Keratinocyte (primary cell): ENCODE measurements around the gene ZNF19. TPM values are rescaled to one million over a fixed set of nuclear protein-coding genes. Genes with fewer than 3 reads are reported as not detected.

ENCODE experiments used
- DNase-seq: peaks from one replicate; pipeline ENCODE4 v3.0.0-alpha.2; 2011; ENCODE audit warnings: low read depth, missing footprints, low spot score
- FAIRE-seq: peaks from 2 replicates; lab custom pipeline; 2011; peaks lifted over from hg19 to GRCh38; lab: Jason Lieb, UNC
- H2AFZ ChIP-seq: 2 replicates; pipeline ENCODE4 v1.6.0; 2012; ENCODE audit warnings: low read length, control low read depth, inconsistent platforms; ENCODE audit not compliant: control insufficient read depth
- H3K27ac ChIP-seq: 2 replicates; pipeline ENCODE4 v1.5.1; 2011; ENCODE audit warnings: low read length; ENCODE audit not compliant: control insufficient read depth, insufficient read depth
- H3K27me3 ChIP-seq: 3 replicates; pipeline ENCODE4 v1.6.0; 2011; ENCODE audit warnings: low read length; ENCODE audit not compliant: control insufficient read depth, insufficient read depth; ENCODE audit errors: extremely low read depth
- H3K36me3 ChIP-seq, 2 experiments: 2 replicates in 1 of 2; 3 replicates in 1 of 2; pipeline ENCODE4 v1.5.1; 2011; ENCODE audit warnings: low read length in 2 of 2, mild to moderate bottlenecking in 1 of 2; ENCODE audit not compliant: control insufficient read depth in 2 of 2, insufficient read depth in 2 of 2; ENCODE audit errors: extremely low read depth in 1 of 2
- H3K4me1 ChIP-seq: 3 replicates; pipeline ENCODE4 v1.5.1; 2011; ENCODE audit warnings: low read length; ENCODE audit not compliant: control insufficient read depth, insufficient read depth; ENCODE audit errors: extremely low read depth
- H3K4me2 ChIP-seq: 3 replicates; pipeline ENCODE4 v1.6.0; 2011; ENCODE audit warnings: low read depth, low read length; ENCODE audit not compliant: control insufficient read depth, insufficient read depth; ENCODE audit errors: extremely low read depth
- H3K4me3 ChIP-seq, 3 experiments: fragments of 200-600 bp in 1 of 3; sonication (generic) in 1 of 3; 2 replicates in 2 of 3; 3 replicates in 1 of 3; pipeline ENCODE4 v1.5.1; 2011 to 2016; ENCODE audit warnings: low read length in 3 of 3, mild to moderate bottlenecking in 3 of 3, control low read depth in 2 of 3, inconsistent platforms in 1 of 3, low read depth in 1 of 3, mixed read lengths in 1 of 3, mixed run types in 1 of 3, moderate library complexity in 1 of 3; ENCODE audit not compliant: control insufficient read depth in 2 of 3, insufficient read depth in 2 of 3; ENCODE audit errors: extremely low read depth in 1 of 3
- H3K79me2 ChIP-seq: 2 replicates; pipeline ENCODE4 v1.6.0; 2012; ENCODE audit warnings: low read length; ENCODE audit not compliant: control insufficient read depth, insufficient read depth
- H3K9ac ChIP-seq: 3 replicates; pipeline ENCODE4 v1.6.0; 2011; ENCODE audit warnings: low read length; ENCODE audit not compliant: control insufficient read depth, insufficient read depth; ENCODE audit errors: extremely low read depth
- H3K9me1 ChIP-seq: 3 replicates; pipeline ENCODE4 v1.6.0; 2011; ENCODE audit warnings: low read length; ENCODE audit not compliant: control insufficient read depth, insufficient read depth; ENCODE audit errors: extremely low read depth
- H3K9me3 ChIP-seq: 2 replicates; pipeline ENCODE4 v1.5.1; 2012; ENCODE audit warnings: low read depth, low read length; ENCODE audit not compliant: control insufficient read depth
- H4K20me1 ChIP-seq: 3 replicates; pipeline ENCODE4 v1.6.0; 2011; ENCODE audit warnings: low read length; ENCODE audit not compliant: control insufficient read depth, insufficient read depth; ENCODE audit errors: extremely low read depth
- CTCF ChIP-seq, 3 experiments: IDR thresholded peaks in 1 of 3; conservative IDR thresholded peaks in 1 of 3; optimal IDR thresholded peaks in 1 of 3; 2 replicates in 2 of 3; 3 replicates in 1 of 3; pipeline versions ENCODE3 to v1.5.1; 2011; ENCODE audit warnings: low read length in 3 of 3, mild to moderate bottlenecking in 3 of 3, moderate library complexity in 2 of 3, control low read depth in 1 of 3, inconsistent platforms in 1 of 3; ENCODE audit not compliant: insufficient read depth in 2 of 3; ENCODE audit errors: extremely low read depth in 1 of 3
- EZH2 ChIP-seq: IDR thresholded peaks from one replicate; pipeline ENCODE4 v1.6.1; 2012; ENCODE audit warnings: inconsistent platforms, mild to moderate bottlenecking, low read length, moderate library complexity
- dilution Hi-C: fragments of 300-500 bp; cut with MboI; formaldehyde crosslinking; loops from one replicate; pipeline ENCODE4 v1.7.0; 2020; ENCODE audit warnings: low sequenced_read_pairs; ENCODE audit not compliant: extremely low pct_ligation_motif_present
- polyA plus RNA-seq, 5 experiments: library from polyadenylated mRNA; depleted of rRNA in 3 of 5; stranded (reverse) in 3 of 5; stranded (forward) in 1 of 5; unstranded in 1 of 5; fragments of >200 nt; gene quantifications; 1 replicate in 1 of 5; 2 replicates in 3 of 5; 3 replicates in 1 of 5; pipeline versions ENCODE4 v1.2.1 to v1.2.3, GENCODE V29; 2011 to 2012; ENCODE audit warnings: missing spikeins in 2 of 5, low read depth in 1 of 5, low replicate concordance in 1 of 5

The ZNF19 gene
- polyA plus RNA-seq, 1 donor (not counting 4 experiments of a cell fraction or from before 2014, with no cell fraction given) = 1.7 TPM

DNA sequence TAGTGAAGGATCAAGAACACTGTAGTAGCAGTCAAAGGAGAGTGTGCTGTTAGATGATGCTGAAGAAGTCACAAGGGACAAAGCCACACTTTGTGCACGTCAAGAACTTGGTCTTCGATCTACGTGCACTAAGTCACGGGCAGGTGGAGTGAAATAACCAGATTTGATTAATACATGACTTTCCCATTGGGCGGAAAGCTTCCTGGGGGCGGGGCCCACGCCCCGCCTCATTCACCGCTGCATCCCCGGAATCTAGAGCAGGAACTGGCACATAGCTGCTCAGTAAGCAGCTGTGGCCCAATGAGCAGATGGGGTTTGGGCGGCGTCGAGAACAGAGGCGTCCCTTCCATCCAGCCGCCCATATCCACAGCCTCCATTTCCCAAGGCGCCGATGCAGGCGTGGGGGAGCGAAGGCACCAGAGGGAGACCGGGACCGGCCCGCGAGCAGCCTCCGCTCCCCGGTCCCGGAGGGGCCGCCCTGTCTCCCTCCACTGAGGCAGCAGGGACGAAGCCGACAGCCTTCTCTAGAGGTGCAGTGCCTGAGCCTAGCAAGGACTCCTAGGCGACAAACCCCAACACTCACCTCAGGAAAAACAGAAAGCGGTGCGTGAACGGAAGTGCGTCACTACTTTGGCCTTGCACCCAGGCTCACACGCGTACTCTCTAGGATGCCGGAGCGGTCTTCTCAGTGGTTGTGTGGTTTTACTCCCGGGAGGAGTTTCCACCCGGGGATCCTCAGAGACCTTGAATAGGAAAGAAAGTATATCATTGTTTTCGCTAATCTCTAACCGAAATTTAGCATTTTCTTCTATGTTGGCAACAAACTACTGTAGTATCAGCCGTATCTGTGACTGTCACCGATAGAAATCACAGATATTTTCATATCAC lies 4.9 kb downstream of the ZNF19 start:
- peak; percentile 90 for FAIRE-seq
- Histone ChIP-seq H3K9ac (peak overlapping the region; percentile 98), H3K27me3 (no peaks in the 10 kb centered on the region), H3K36me3 (no peaks in the 10 kb centered on the region), H3K27ac (peak overlapping the region; percentile 94), H2AFZ (peak overlapping the region; percentile 98), H3K79me2 (no peaks in the 10 kb centered on the region), H3K9me1 (no peaks in the 10 kb centered on the region), H3K4me2 (peak overlapping the region; percentile 98), H4K20me1 (no peaks in the 10 kb centered on the region), H3K9me3 (no peaks in the 10 kb centered on the region), H3K4me3 (peak overlapping the region; percentile 61 to 92 (median 91)), H3K4me1 (peaks cover 5% of the 10 kb centered on the region)
- TF ChIP-seq EZH2 (no peak), CTCF (optimal IDR thresholded peaks at IDR 0.05 in 1 of 3, IDR thresholded peaks at IDR 0.05 in 1 of 3, conservative IDR thresholded peaks at IDR 0.05 in 1 of 3; ENCODE audit: extremely low read depth in 1 of 3, insufficient read depth in 2 of 3, low read length in 3 of 3) (no peak)
- dilution Hi-C loops = no loop called here
- DNase-seq = peak; percentile 54

DNA sequence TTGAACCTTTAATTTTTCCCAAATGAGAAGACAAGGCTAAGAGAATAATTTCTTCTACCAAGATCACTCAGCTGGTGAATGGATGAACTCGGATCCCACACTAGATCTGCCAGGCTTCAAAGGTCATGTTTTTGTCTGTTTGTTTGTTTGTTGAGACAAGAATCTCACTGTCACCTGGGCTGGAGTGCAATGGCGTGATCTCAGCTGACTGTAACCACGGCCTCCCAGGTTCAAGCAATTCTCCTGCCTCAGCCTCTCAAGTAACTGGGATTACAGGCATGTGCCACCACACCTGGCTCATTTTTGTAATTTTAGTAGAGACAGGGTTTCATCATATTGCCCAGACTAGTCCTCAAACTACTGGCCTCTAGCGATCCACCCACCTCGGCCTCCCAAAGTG lies 6.6 kb downstream of the ZNF19 start:
- no peak for TF ChIP-seq EZH2
- Histone ChIP-seq H4K20me1 (no peaks in the 10 kb centered on the region), H3K27me3 (no peaks in the 10 kb centered on the region), H2AFZ (no peak overlapping the region), H3K4me1 (peaks cover 5% of the 10 kb centered on the region), H3K9ac (no peak overlapping the region), H3K9me3 (no peaks in the 10 kb centered on the region), H3K4me2 (no peak overlapping the region), H3K27ac (no peak overlapping the region), H3K9me1 (no peaks in the 10 kb centered on the region), H3K79me2 (no peaks in the 10 kb centered on the region), H3K36me3 (peaks cover 2% of the 10 kb centered on the region in 2 experiments), H3K4me3 (no peak overlapping the region)
- no peak for DNase-seq
- no peak for FAIRE-seq
- dilution Hi-C loops = no loop called here
